ENCODE data around the gene NALCN. TPM values are rescaled to one million over a fixed set of nuclear protein-coding genes. Genes with fewer than 3 reads are reported as not detected.

NALCN gene
- total and polyA plus RNA-seq, 8 donors = 0.51 to 5.1 (median 2.0) TPM

DNA sequence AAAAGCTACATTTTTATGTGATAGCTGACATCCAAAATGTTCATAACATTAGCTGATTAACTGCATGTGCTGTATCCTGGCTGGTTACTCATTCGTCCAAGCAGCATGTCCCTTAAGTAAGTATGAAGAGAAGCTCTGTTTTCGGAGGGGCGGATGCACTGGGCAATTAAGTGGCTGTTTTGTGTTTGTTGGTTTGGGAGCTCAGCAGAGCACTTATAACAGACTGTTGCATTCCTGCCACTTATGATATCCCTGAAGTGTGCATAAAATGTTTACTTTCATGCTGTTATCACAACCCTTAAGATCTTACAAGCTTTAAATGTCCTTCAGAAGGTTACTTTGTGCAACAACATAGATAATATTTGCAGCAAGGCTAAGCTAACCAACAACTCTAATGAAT is 264.1 kb downstream of the NALCN start:
- H3K4me1 ChIP-seq = no peaks in the 10 kb centered on the region
- DNase-seq (no peak), ATAC-seq (no peak), FAIRE-seq (no peak)
- TF ChIP-seq, protein P1, sequence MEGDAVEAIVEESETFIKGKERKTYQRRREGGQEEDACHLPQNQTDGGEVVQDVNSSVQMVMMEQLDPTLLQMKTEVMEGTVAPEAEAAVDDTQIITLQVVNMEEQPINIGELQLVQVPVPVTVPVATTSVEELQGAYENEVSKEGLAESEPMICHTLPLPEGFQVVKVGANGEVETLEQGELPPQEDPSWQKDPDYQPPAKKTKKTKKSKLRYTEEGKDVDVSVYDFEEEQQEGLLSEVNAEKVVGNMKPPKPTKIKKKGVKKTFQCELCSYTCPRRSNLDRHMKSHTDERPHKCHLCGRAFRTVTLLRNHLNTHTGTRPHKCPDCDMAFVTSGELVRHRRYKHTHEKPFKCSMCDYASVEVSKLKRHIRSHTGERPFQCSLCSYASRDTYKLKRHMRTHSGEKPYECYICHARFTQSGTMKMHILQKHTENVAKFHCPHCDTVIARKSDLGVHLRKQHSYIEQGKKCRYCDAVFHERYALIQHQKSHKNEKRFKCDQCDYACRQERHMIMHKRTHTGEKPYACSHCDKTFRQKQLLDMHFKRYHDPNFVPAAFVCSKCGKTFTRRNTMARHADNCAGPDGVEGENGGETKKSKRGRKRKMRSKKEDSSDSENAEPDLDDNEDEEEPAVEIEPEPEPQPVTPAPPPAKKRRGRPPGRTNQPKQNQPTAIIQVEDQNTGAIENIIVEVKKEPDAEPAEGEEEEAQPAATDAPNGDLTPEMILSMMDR (IDR thresholded peaks at IDR 0.05) = no peak
- no peaks in the 10 kb centered on the region for H3K36me3 ChIP-seq
- H3K27me3 ChIP-seq = no peaks in the 10 kb centered on the region
- no peak overlapping the region for H3K4me3 ChIP-seq
- no peaks in the 10 kb centered on the region for H3K9me3 ChIP-seq
- intact Hi-C loops (cut with DNase I) = no loop called here
- no peak overlapping the region for H3K27ac ChIP-seq
- 50 to 61% methylated on average over 3 of the region's 3 CpGs for WGBS, 2 donors

DNA sequence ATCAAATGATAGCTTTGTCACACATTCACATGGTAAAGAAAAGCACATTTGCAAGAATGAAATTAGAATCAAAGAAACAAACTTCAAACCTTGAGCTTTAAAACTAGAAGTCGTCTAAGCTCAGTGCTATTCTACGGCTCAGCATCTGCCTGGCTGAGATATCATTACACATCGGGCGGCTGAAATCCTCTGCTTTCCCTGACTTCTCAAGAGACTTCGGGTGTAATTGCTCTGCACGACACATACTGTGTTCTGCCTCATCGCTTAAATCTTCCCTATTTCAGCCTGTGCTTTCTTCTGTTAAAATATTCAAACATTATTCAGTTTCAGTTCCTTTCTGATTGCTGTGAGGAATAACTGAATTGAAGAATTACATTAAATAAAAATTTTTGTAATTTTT is 265.3 kb downstream of the NALCN start:
- TF ChIP-seq, protein P1 (IDR thresholded peaks at IDR 0.05) = no peak
- Histone ChIP-seq H3K27me3 (no peaks in the 10 kb centered on the region), H3K27ac (no peak overlapping the region), H3K9me3 (no peaks in the 10 kb centered on the region), H3K4me3 (no peak overlapping the region), H3K4me1 (no peaks in the 10 kb centered on the region), H3K36me3 (no peaks in the 10 kb centered on the region)
- WGBS, 2 donors = 55 to 56% methylated on average over 7 of the region's 7 CpGs
- no peak for FAIRE-seq
- intact Hi-C loops (cut with DNase I) = no loop called here
- peak in 1 of 4 donors; percentile 49 for ATAC-seq
- DNase-seq = no peak

DNA sequence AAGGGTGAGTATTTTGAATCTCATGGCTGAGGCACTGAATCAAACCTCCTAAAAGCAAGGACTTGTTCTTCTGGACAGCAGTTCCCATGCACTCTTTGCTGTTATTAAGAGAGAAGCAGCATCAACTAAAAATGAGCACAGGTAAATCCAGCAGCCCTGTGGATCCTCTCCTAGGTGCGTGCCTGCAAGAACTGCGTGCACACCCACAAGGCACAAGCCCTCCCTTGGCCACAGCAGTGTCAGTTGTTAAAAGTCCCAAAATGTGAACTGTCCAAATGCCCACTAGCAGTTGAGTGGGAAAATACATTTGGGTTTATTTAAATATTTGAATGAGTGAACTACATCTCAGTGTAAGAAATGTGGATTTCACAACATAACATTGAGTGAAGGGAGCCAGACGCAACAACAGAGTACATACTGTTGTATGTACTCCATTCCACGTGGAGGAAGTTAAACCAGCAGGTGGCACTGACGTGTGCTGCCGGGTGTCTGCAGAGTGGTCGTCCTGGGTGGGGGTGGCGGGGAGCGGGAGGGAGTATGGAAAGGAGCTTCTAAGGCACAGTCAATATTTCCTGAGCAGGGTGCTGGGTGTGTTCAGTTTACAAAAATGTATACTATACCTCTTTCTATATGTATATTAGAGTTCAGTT is 266.4 kb downstream of the NALCN start:
- DNase-seq = no peak
- peak in 3 of 4 donors; percentile 36 to 44 (median 42) for ATAC-seq
- FAIRE-seq = no peak
- H3K36me3 ChIP-seq = no peaks in the 10 kb centered on the region
- TF ChIP-seq, protein P1 (IDR thresholded peaks at IDR 0.05) = no peak
- H3K27me3 ChIP-seq = no peaks in the 10 kb centered on the region
- no peak overlapping the region for H3K27ac ChIP-seq
- no peak overlapping the region for H3K4me3 ChIP-seq
- intact Hi-C loops (cut with DNase I) = no loop called here
- H3K9me3 ChIP-seq = no peaks in the 10 kb centered on the region
- WGBS, 2 donors = 37 to 38% methylated on average over 9 of the region's 9 CpGs
- no peaks in the 10 kb centered on the region for H3K4me1 ChIP-seq

DNA sequence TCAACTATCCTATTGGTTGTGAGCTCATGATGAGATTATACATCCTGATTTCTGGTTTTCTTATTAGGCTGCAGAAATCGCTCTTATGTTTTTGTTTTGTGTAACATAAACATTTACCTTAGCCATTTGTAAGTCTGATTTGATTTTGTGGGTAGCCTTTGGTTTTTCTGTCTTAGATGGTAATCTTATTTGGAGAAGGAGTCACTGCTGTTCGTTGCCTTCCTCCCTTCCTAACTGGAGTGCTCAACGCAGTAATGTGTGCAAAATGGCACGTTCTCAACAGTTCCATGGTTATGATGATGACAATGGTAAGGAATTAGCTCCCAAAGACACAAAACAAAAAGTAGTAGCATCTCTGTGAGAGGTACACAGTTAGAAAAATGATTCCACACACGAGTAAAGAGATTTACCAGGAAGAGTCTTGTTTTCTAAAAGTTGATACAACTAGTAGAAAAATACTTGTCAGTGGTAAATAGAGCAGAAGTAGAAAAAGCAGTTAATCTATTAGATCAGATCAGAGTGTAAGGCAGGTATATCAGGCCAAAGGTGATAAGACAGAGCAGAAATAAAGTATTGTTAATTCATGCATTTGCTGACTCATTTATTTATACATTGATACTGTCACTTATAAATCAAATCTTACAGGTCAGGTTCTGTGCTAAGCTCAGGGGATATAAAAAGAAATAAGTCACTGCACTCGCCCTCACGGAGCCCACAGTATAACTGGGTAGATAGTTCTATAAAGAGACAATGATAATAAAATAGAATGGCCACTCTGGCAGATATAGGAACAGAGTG is 270.0 kb downstream of the NALCN start:
- Histone ChIP-seq H3K4me1 (no peaks in the 10 kb centered on the region), H3K9me3 (no peaks in the 10 kb centered on the region), H3K36me3 (no peaks in the 10 kb centered on the region), H3K27ac (no peak overlapping the region), H3K4me3 (no peak overlapping the region), H3K27me3 (peaks cover 0 to 5% (median 0%) of the 10 kb centered on the region in 4 donors)
- no peak for ATAC-seq
- no peak for DNase-seq
- TF ChIP-seq, protein P1 (IDR thresholded peaks at IDR 0.05) = no peak
- 58% methylated on average over 7 of the region's 7 CpGs for WGBS, 2 donors
- FAIRE-seq = no peak
- intact Hi-C loops (cut with DNase I) = no loop called here

Measured in pancreas (tissue), 10 donors.